DOHH2 (cell line): ENCODE results near the gene EPC1.

ENCODE experiments used
- EZH2phosphoT487 ChIP-seq: fragments of 200-600 bp; sonication (generic); IDR thresholded peaks from 2 replicates; pipeline ENCODE4 v1.6.1; 2017; ENCODE audit warnings: borderline replicate concordance, mild to moderate bottlenecking, antibody characterized with exemption, low read length, moderate library complexity, mixed read lengths
- TF ChIP-seq, protein P1 (sequence below): fragments of 200-600 bp; sonication (generic); IDR thresholded peaks from one replicate; pipeline ENCODE4 v1.5.1; 2014; ENCODE audit warnings: antibody characterized with exemption, mild to moderate bottlenecking, low read depth, low read length; ENCODE audit not compliant: poor library complexity, severe bottlenecking

DNA sequence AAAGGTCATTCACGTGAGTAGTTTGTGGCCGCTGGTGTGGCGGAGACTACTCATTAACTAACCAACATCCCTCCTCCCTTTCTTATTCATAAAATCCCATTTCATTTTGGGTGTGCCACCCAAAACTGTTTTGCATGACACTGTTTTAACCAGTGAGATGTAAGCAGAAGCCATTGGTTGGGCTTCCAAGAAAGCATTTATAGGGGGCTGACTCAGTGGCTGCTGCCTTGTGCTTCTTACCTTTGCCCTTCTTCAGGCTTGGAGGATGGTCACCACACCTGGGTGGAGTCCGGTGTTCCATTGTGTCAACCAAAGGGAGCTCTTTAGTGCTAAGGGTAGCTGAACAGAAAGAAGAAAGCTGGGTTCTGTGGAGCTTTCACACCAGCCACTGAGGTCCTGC is 37.2 kb upstream of the EPC1 start:
- TF ChIP-seq, protein P1, sequence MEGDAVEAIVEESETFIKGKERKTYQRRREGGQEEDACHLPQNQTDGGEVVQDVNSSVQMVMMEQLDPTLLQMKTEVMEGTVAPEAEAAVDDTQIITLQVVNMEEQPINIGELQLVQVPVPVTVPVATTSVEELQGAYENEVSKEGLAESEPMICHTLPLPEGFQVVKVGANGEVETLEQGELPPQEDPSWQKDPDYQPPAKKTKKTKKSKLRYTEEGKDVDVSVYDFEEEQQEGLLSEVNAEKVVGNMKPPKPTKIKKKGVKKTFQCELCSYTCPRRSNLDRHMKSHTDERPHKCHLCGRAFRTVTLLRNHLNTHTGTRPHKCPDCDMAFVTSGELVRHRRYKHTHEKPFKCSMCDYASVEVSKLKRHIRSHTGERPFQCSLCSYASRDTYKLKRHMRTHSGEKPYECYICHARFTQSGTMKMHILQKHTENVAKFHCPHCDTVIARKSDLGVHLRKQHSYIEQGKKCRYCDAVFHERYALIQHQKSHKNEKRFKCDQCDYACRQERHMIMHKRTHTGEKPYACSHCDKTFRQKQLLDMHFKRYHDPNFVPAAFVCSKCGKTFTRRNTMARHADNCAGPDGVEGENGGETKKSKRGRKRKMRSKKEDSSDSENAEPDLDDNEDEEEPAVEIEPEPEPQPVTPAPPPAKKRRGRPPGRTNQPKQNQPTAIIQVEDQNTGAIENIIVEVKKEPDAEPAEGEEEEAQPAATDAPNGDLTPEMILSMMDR = no peak
- TF ChIP-seq EZH2phosphoT487 = no peak
